Neural cell (in vitro differentiated cells): Measurements from ENCODE around the gene ZNRD2. TPM values are rescaled to one million over a fixed set of nuclear protein-coding genes. Genes with fewer than 3 reads are reported as not detected.
A peak's percentile ranks its signal among the peaks of the same experiment; 100 is the strongest.

Experiments used
- H2AFZ ChIP-seq: fragments of 200-600, 300-800 bp; sonication (generic), shearing (Covaris generic); 2 replicates; pipeline ENCODE4 v1.6.0; 2014; ENCODE audit warnings: low read depth, mild to moderate bottlenecking, antibody characterized with exemption, low read length, moderate library complexity
- H3F3A ChIP-seq: fragments of 200-600 bp; shearing (Covaris generic); 2 replicates; pipeline ENCODE4 v1.6.1; 2016; ENCODE audit warnings: mild to moderate bottlenecking, moderate library complexity, mixed read lengths, antibody characterized with exemption, low read length; ENCODE audit not compliant: insufficient read depth, poor library complexity, severe bottlenecking
- H3K27ac ChIP-seq: fragments of 200-600, 300-800 bp; sonication (generic), shearing (Covaris generic); 2 replicates; pipeline ENCODE4 v1.5.1; 2014; ENCODE audit warnings: mild to moderate bottlenecking, low read length, moderate library complexity
- H3K27me3 ChIP-seq: fragments of 300-800, 200-600 bp; sonication (generic), shearing (Covaris generic); 2 replicates; pipeline ENCODE4 v1.6.0; 2014; ENCODE audit warnings: mild to moderate bottlenecking, low read depth, low read length, moderate library complexity; ENCODE audit not compliant: insufficient read depth
- H3K36me3 ChIP-seq: fragments of 300-800, 200-600 bp; sonication (generic), shearing (Covaris generic); 2 replicates; pipeline ENCODE4 v1.5.1; 2014; ENCODE audit warnings: mild to moderate bottlenecking, antibody characterized with exemption, low read length, moderate library complexity; ENCODE audit not compliant: insufficient read depth
- H3K4me2 ChIP-seq: fragments of 300-800, 200-600 bp; sonication (generic), shearing (Covaris generic); 2 replicates; pipeline ENCODE4 v1.6.0; 2014; ENCODE audit warnings: mild to moderate bottlenecking, low read length
- H3K4me3 ChIP-seq: fragments of 300-800, 200-600 bp; sonication (generic), shearing (Covaris generic); 2 replicates; pipeline ENCODE4 v1.5.1; 2014; ENCODE audit warnings: mild to moderate bottlenecking, low read length, moderate library complexity
- H3K79me2 ChIP-seq: fragments of 200-600 bp; shearing (Covaris generic); replicated peaks from 2 replicates; pipeline ENCODE4 v1.6.0; 2014; ENCODE audit warnings: mild to moderate bottlenecking, low read length, moderate library complexity; ENCODE audit not compliant: insufficient read depth
- H3K9ac ChIP-seq: fragments of 300-800, 200-600 bp; sonication (generic), shearing (Covaris generic); 2 replicates; pipeline ENCODE4 v1.6.1; 2016; ENCODE audit warnings: mild to moderate bottlenecking, low read length, mixed read lengths
- H3K9me2 ChIP-seq: fragments of 200-600 bp; shearing (Covaris generic); 2 replicates; pipeline ENCODE4 v1.6.1; 2016; ENCODE audit warnings: mild to moderate bottlenecking, low read length, mixed read lengths; ENCODE audit not compliant: insufficient read depth
- H3K9me3 ChIP-seq: fragments of 200-600, 300-800 bp; sonication (generic), shearing (Covaris generic); 2 replicates; pipeline ENCODE4 v1.6.1; 2016; ENCODE audit warnings: mild to moderate bottlenecking, mixed run types, low read length, moderate library complexity, mixed read lengths
- H4K20me1 ChIP-seq: fragments of 200-600 bp; shearing (Covaris generic); 2 replicates; pipeline ENCODE4 v1.6.1; 2016; ENCODE audit warnings: mild to moderate bottlenecking, mixed run types; ENCODE audit not compliant: insufficient read depth
- CTCF ChIP-seq: fragments of 450-650 bp; IDR thresholded peaks from 2 replicates; pipeline ENCODE4 v1.5.1; 2014; ENCODE audit warnings: antibody characterized with exemption, mild to moderate bottlenecking, moderate library complexity; ENCODE audit not compliant: poor library complexity, severe bottlenecking
- EP300 ChIP-seq: fragments of 450-650 bp; conservative IDR thresholded peaks from 2 replicates; pipeline ENCODE4 v1.6.1; 2014; ENCODE audit warnings: antibody characterized with exemption, mild to moderate bottlenecking, moderate library complexity; ENCODE audit not compliant: poor library complexity, severe bottlenecking
- EZH2 ChIP-seq: fragments of 200-600, 300-800 bp; shearing (Covaris generic), sonication (generic); IDR thresholded peaks from 2 replicates; pipeline ENCODE4 v1.6.1; 2014; ENCODE audit warnings: antibody characterized with exemption, low read length, borderline replicate concordance, mild to moderate bottlenecking; ENCODE audit not compliant: insufficient read depth, poor library complexity, severe bottlenecking
- MXI1 ChIP-seq: fragments of 450-650 bp; conservative IDR thresholded peaks from 2 replicates; pipeline ENCODE4 v1.6.1; 2014; ENCODE audit warnings: antibody characterized with exemption, mild to moderate bottlenecking; ENCODE audit not compliant: poor library complexity, severe bottlenecking
- POLR2AphosphoS5 ChIP-seq: IDR thresholded peaks from 2 replicates; pipeline ENCODE4 v1.6.1; 2012
- RAD21 ChIP-seq: fragments of 450-650 bp; conservative IDR thresholded peaks from 2 replicates; pipeline ENCODE4 v1.6.1; 2014; ENCODE audit warnings: antibody characterized with exemption, mild to moderate bottlenecking, moderate library complexity
- REST ChIP-seq: IDR thresholded peaks from 2 replicates; pipeline ENCODE4 v1.6.1; 2012; ENCODE audit warnings: borderline replicate concordance
- SMC3 ChIP-seq: fragments of 450-650 bp; conservative IDR thresholded peaks from 2 replicates; pipeline ENCODE4 v1.6.1; 2014; ENCODE audit warnings: antibody characterized with exemption, mild to moderate bottlenecking, moderate library complexity; ENCODE audit not compliant: poor library complexity
- TAF1 ChIP-seq: IDR thresholded peaks from 2 replicates; pipeline ENCODE4 v1.6.1; 2012; ENCODE audit warnings: low read depth
- polyA plus RNA-seq: library from polyadenylated mRNA; depleted of rRNA; stranded (reverse); fragments of >200 nt; gene quantifications from 2 replicates; pipeline ENCODE4 v1.2.3, GENCODE V29; 2014

ZNRD2 gene
- polyA plus RNA-seq, 1 donor from 2014 or later = 36.2 TPM

GRCh38 chr11:65565624-65566453, 4.4 kb upstream of the ZNRD2 start:
- peaks cover 18% of the 10 kb centered on the region for H3K79me2 ChIP-seq
- H4K20me1 ChIP-seq = no peaks in the 10 kb centered on the region
- no peaks in the 10 kb centered on the region for H3K9me2 ChIP-seq
- H3K9me3 ChIP-seq = no peaks in the 10 kb centered on the region
- no peak overlapping the region for H3K9ac ChIP-seq
- no peak overlapping the region for H3K4me2 ChIP-seq
- no peak for TF ChIP-seq MXI1
- TF ChIP-seq REST = no peak
- no peak for TF ChIP-seq POLR2AphosphoS5
- no peak for TF ChIP-seq EP300
- TF ChIP-seq EZH2 = no peak
- no peak for TF ChIP-seq SMC3
- TF ChIP-seq TAF1 = no peak
- TF ChIP-seq RAD21 = no peak
- no peak for TF ChIP-seq CTCF
- H3F3A ChIP-seq = peaks cover 9% of the 10 kb centered on the region
- H3K27me3 ChIP-seq = no peaks in the 10 kb centered on the region
- no peak overlapping the region for H3K4me3 ChIP-seq
- no peaks in the 10 kb centered on the region for H3K36me3 ChIP-seq
- H2AFZ ChIP-seq = no peak overlapping the region
- no peak overlapping the region for H3K27ac ChIP-seq

GRCh38 chr11:65569164-65569972, 909 bp upstream of the ZNRD2 start:
- H3K79me2 ChIP-seq = peaks cover 44% of the 10 kb centered on the region
- H4K20me1 ChIP-seq = peaks cover 8% of the 10 kb centered on the region
- H3K9ac ChIP-seq = peak overlapping the region; percentile 91
- H3K4me3 ChIP-seq = peak overlapping the region; percentile 82
- TF ChIP-seq TAF1 (no peak), POLR2AphosphoS5 (no peak), REST (no peak), EZH2 (no peak), SMC3 (no peak), EP300 (no peak), CTCF (no peak), RAD21 (no peak), MXI1 (no peak)
- no peaks in the 10 kb centered on the region for H3K36me3 ChIP-seq
- no peaks in the 10 kb centered on the region for H3K27me3 ChIP-seq
- peaks cover 9% of the 10 kb centered on the region for H3F3A ChIP-seq
- peak overlapping the region; percentile 95 for H3K27ac ChIP-seq
- no peaks in the 10 kb centered on the region for H3K9me2 ChIP-seq
- no peaks in the 10 kb centered on the region for H3K9me3 ChIP-seq
- H3K4me2 ChIP-seq = peak overlapping the region; percentile 99
- peak overlapping the region; percentile 41 for H2AFZ ChIP-seq
